ENCODE measurements around the gene DDX53. TPM values are rescaled to one million over a fixed set of nuclear protein-coding genes. Genes with fewer than 3 reads are reported as not detected.

The DDX53 gene
- total and polyA plus RNA-seq, 9 of the 15 experiments (the other 6 are each of a cell fraction or from before 2014, with no cell fraction given), result 0.25 to 3.3 (median 2.4) TPM

DNA sequence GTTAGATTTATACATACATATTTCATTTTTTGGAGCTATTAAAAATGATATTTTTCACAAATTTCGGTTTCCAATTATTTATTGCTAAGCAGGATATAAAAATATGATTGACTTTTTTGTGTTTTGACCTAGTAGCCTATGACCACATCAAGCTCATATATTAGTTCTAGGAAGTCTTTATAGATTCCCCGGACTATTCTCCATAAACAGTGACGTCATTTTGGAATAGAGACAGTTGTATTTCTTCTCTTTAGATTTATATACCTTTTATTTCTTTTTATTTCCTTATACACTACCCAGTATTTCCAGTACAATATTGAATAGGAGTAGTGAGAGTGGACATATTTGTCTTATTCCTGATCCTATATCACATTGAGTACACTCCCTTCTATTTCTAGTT is 31.8 kb downstream of the DDX53 start:
- Histone ChIP-seq H3K9me3 (replicated peaks; ENCODE audit: control insufficient read depth, insufficient read depth, low read depth, low read length) (no peaks in the 10 kb centered on the region), H3K27ac (ENCODE audit: extremely low read depth, low read depth, low read length) (no peak overlapping the region), H2AFZ (ENCODE audit: low read depth, low read length) (no peak overlapping the region), H4K20me1 (replicated peaks; ENCODE audit: control insufficient read depth, insufficient read depth, low read length) (no peaks in the 10 kb centered on the region), H3K4me1 (replicated peaks in 1 of 2; ENCODE audit: control insufficient read depth in 2 of 2, insufficient read depth in 2 of 2, low read length in 2 of 2) (no peaks in the 10 kb centered on the region), H3K4me3 (no peak overlapping the region), H3K9ac (ENCODE audit: insufficient read depth in 1 of 2, low read depth in 2 of 2, low read length in 2 of 2) (no peak overlapping the region), H3K36me3 (ENCODE audit: control insufficient read depth, insufficient read depth, low read length) (no peaks in the 10 kb centered on the region), H3K9me1 (ENCODE audit: control insufficient read depth, insufficient read depth, low read length) (no peaks in the 10 kb centered on the region), H3K79me2 (ENCODE audit: control insufficient read depth, insufficient read depth, low read length) (no peaks in the 10 kb centered on the region), H3K27me3 (ENCODE audit: control insufficient read depth in 2 of 2, insufficient read depth in 2 of 2, low read length in 2 of 2) (no peaks in the 10 kb centered on the region), H3K4me2 (ENCODE audit: insufficient read depth, low read length) (no peak overlapping the region)
- WGBS (ENCODE audit: insufficient coverage, low coverage, missing lambda C conversion rate), result 0% methylated on average over 3 of the region's 3 CpGs
- ChIA-PET CTCF (ENCODE audit: low intra/inter-chr PET ratio) (no interaction called here), POLR2A (no interaction called here)
- no peak for FAIRE-seq
- TF ChIP-seq NFIC (IDR thresholded peaks at IDR 0.05) (no peak), ATF7 (IDR thresholded peaks at IDR 0.05) (0 out of 2 replicates have a peak, but pooled peaks have one; percentile 16)
- in situ Hi-C loops (cut with MboI) (no loop called here), intact Hi-C loops (cut with micrococcal nuclease) (no loop called here)
- no peak for DNase-seq (ENCODE audit: extremely low read depth in 1 of 4, low spot score in 3 of 4)
- ATAC-seq, result no peak
- BruUV-seq (replicated peaks), result no TSS peak

DNA sequence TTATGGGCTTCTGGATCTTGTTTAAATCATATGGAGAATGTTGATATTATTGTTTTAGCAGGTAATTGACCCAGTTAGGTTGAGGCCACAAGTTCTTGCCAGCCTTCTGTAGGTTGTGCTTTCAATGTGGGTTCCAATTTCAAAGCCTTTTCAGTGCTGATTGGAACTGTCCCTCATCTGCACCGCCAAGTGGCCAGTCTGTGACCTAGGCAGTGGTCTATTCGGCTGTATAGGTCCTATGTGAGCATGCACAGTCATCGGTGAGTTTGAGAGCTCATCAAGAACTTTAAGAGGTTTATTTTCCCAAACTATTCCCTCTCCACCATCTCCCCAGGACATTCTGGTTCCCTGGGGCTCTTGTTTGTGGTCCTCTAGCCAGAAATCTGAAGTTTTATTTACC is 35.7 kb downstream of the DDX53 start:
- intact Hi-C loops (cut with micrococcal nuclease) (no loop called here), in situ Hi-C loops (cut with MboI) (no loop called here)
- Histone ChIP-seq H3K27me3 (ENCODE audit: control insufficient read depth in 2 of 2, insufficient read depth in 2 of 2, low read length in 2 of 2) (no peaks in the 10 kb centered on the region), H3K9ac (ENCODE audit: insufficient read depth in 1 of 2, low read depth in 2 of 2, low read length in 2 of 2) (no peak overlapping the region), H3K27ac (ENCODE audit: extremely low read depth, low read depth, low read length) (no peak overlapping the region), H3K4me3 (no peak overlapping the region), H3K9me1 (ENCODE audit: control insufficient read depth, insufficient read depth, low read length) (no peaks in the 10 kb centered on the region), H3K79me2 (ENCODE audit: control insufficient read depth, insufficient read depth, low read length) (no peaks in the 10 kb centered on the region), H2AFZ (ENCODE audit: low read depth, low read length) (no peak overlapping the region), H3K9me3 (replicated peaks; ENCODE audit: control insufficient read depth, insufficient read depth, low read depth, low read length) (no peaks in the 10 kb centered on the region), H4K20me1 (replicated peaks; ENCODE audit: control insufficient read depth, insufficient read depth, low read length) (no peaks in the 10 kb centered on the region), H3K4me1 (replicated peaks in 1 of 2; ENCODE audit: control insufficient read depth in 2 of 2, insufficient read depth in 2 of 2, low read length in 2 of 2) (no peaks in the 10 kb centered on the region), H3K36me3 (ENCODE audit: control insufficient read depth, insufficient read depth, low read length) (no peaks in the 10 kb centered on the region), H3K4me2 (ENCODE audit: insufficient read depth, low read length) (no peak overlapping the region)
- DNase-seq (ENCODE audit: extremely low read depth in 1 of 4, low spot score in 3 of 4) (peak in 1 of 4 experiments; percentile 10), ATAC-seq (no peak), FAIRE-seq (no peak)
- ChIA-PET POLR2A (no interaction called here), CTCF (ENCODE audit: low intra/inter-chr PET ratio) (no interaction called here)
- BruUV-seq (replicated peaks), result no TSS peak
- no peak for TF ChIP-seq YY1 (IDR thresholded peaks at IDR 0.05; ENCODE audit: borderline replicate concordance in 1 of 3, control insufficient read depth in 1 of 3, extremely low read depth in 1 of 3, insufficient read depth in 3 of 3, insufficient read length in 1 of 3, insufficient replicate concordance in 2 of 3, low read depth in 1 of 3, low read length in 2 of 3)
- no peak for TF ChIP-seq MIER1 (IDR thresholded peaks at IDR 0.05; ENCODE audit: low read depth)
- 0% methylated on average over 3 of the region's 3 CpGs for WGBS (ENCODE audit: insufficient coverage, low coverage, missing lambda C conversion rate)
